Neural cell (in vitro differentiated cells): ENCODE results near the gene VSTM1. TPM values are rescaled to one million over a fixed set of nuclear protein-coding genes. Genes with fewer than 3 reads are reported as not detected.

Source experiments
- H2AFZ ChIP-seq: fragments of 200-600, 300-800 bp; sonication (generic), shearing (Covaris generic); 2 replicates; pipeline ENCODE4 v1.6.0; 2014; ENCODE audit warnings: low read depth, mild to moderate bottlenecking, antibody characterized with exemption, low read length, moderate library complexity
- H3F3A ChIP-seq: fragments of 200-600 bp; shearing (Covaris generic); 2 replicates; pipeline ENCODE4 v1.6.1; 2016; ENCODE audit warnings: mild to moderate bottlenecking, moderate library complexity, mixed read lengths, antibody characterized with exemption, low read length; ENCODE audit not compliant: insufficient read depth, poor library complexity, severe bottlenecking
- H3K27ac ChIP-seq: fragments of 200-600, 300-800 bp; sonication (generic), shearing (Covaris generic); 2 replicates; pipeline ENCODE4 v1.5.1; 2014; ENCODE audit warnings: mild to moderate bottlenecking, low read length, moderate library complexity
- H3K27me3 ChIP-seq: fragments of 300-800, 200-600 bp; sonication (generic), shearing (Covaris generic); 2 replicates; pipeline ENCODE4 v1.6.0; 2014; ENCODE audit warnings: mild to moderate bottlenecking, low read depth, low read length, moderate library complexity; ENCODE audit not compliant: insufficient read depth
- H3K36me3 ChIP-seq: fragments of 300-800, 200-600 bp; sonication (generic), shearing (Covaris generic); 2 replicates; pipeline ENCODE4 v1.5.1; 2014; ENCODE audit warnings: mild to moderate bottlenecking, antibody characterized with exemption, low read length, moderate library complexity; ENCODE audit not compliant: insufficient read depth
- H3K4me2 ChIP-seq: fragments of 300-800, 200-600 bp; sonication (generic), shearing (Covaris generic); 2 replicates; pipeline ENCODE4 v1.6.0; 2014; ENCODE audit warnings: mild to moderate bottlenecking, low read length
- H3K4me3 ChIP-seq: fragments of 300-800, 200-600 bp; sonication (generic), shearing (Covaris generic); 2 replicates; pipeline ENCODE4 v1.5.1; 2014; ENCODE audit warnings: mild to moderate bottlenecking, low read length, moderate library complexity
- H3K79me2 ChIP-seq: fragments of 200-600 bp; shearing (Covaris generic); replicated peaks from 2 replicates; pipeline ENCODE4 v1.6.0; 2014; ENCODE audit warnings: mild to moderate bottlenecking, low read length, moderate library complexity; ENCODE audit not compliant: insufficient read depth
- H3K9ac ChIP-seq: fragments of 300-800, 200-600 bp; sonication (generic), shearing (Covaris generic); 2 replicates; pipeline ENCODE4 v1.6.1; 2016; ENCODE audit warnings: mild to moderate bottlenecking, low read length, mixed read lengths
- H3K9me2 ChIP-seq: fragments of 200-600 bp; shearing (Covaris generic); 2 replicates; pipeline ENCODE4 v1.6.1; 2016; ENCODE audit warnings: mild to moderate bottlenecking, low read length, mixed read lengths; ENCODE audit not compliant: insufficient read depth
- H3K9me3 ChIP-seq: fragments of 200-600, 300-800 bp; sonication (generic), shearing (Covaris generic); 2 replicates; pipeline ENCODE4 v1.6.1; 2016; ENCODE audit warnings: mild to moderate bottlenecking, mixed run types, low read length, moderate library complexity, mixed read lengths
- H4K20me1 ChIP-seq: fragments of 200-600 bp; shearing (Covaris generic); 2 replicates; pipeline ENCODE4 v1.6.1; 2016; ENCODE audit warnings: mild to moderate bottlenecking, mixed run types; ENCODE audit not compliant: insufficient read depth
- CTCF ChIP-seq: fragments of 450-650 bp; IDR thresholded peaks from 2 replicates; pipeline ENCODE4 v1.5.1; 2014; ENCODE audit warnings: antibody characterized with exemption, mild to moderate bottlenecking, moderate library complexity; ENCODE audit not compliant: poor library complexity, severe bottlenecking
- EP300 ChIP-seq: fragments of 450-650 bp; conservative IDR thresholded peaks from 2 replicates; pipeline ENCODE4 v1.6.1; 2014; ENCODE audit warnings: antibody characterized with exemption, mild to moderate bottlenecking, moderate library complexity; ENCODE audit not compliant: poor library complexity, severe bottlenecking
- EZH2 ChIP-seq: fragments of 200-600, 300-800 bp; shearing (Covaris generic), sonication (generic); IDR thresholded peaks from 2 replicates; pipeline ENCODE4 v1.6.1; 2014; ENCODE audit warnings: antibody characterized with exemption, low read length, borderline replicate concordance, mild to moderate bottlenecking; ENCODE audit not compliant: insufficient read depth, poor library complexity, severe bottlenecking
- MXI1 ChIP-seq: fragments of 450-650 bp; conservative IDR thresholded peaks from 2 replicates; pipeline ENCODE4 v1.6.1; 2014; ENCODE audit warnings: antibody characterized with exemption, mild to moderate bottlenecking; ENCODE audit not compliant: poor library complexity, severe bottlenecking
- POLR2AphosphoS5 ChIP-seq: IDR thresholded peaks from 2 replicates; pipeline ENCODE4 v1.6.1; 2012
- RAD21 ChIP-seq: fragments of 450-650 bp; conservative IDR thresholded peaks from 2 replicates; pipeline ENCODE4 v1.6.1; 2014; ENCODE audit warnings: antibody characterized with exemption, mild to moderate bottlenecking, moderate library complexity
- REST ChIP-seq: IDR thresholded peaks from 2 replicates; pipeline ENCODE4 v1.6.1; 2012; ENCODE audit warnings: borderline replicate concordance
- SMC3 ChIP-seq: fragments of 450-650 bp; conservative IDR thresholded peaks from 2 replicates; pipeline ENCODE4 v1.6.1; 2014; ENCODE audit warnings: antibody characterized with exemption, mild to moderate bottlenecking, moderate library complexity; ENCODE audit not compliant: poor library complexity
- TAF1 ChIP-seq: IDR thresholded peaks from 2 replicates; pipeline ENCODE4 v1.6.1; 2012; ENCODE audit warnings: low read depth
- polyA plus RNA-seq: library from polyadenylated mRNA; depleted of rRNA; stranded (reverse); fragments of >200 nt; gene quantifications from 2 replicates; pipeline ENCODE4 v1.2.3, GENCODE V29; 2014

VSTM1 gene
- polyA plus RNA-seq, 1 donor from 2014 or later = not detected

DNA sequence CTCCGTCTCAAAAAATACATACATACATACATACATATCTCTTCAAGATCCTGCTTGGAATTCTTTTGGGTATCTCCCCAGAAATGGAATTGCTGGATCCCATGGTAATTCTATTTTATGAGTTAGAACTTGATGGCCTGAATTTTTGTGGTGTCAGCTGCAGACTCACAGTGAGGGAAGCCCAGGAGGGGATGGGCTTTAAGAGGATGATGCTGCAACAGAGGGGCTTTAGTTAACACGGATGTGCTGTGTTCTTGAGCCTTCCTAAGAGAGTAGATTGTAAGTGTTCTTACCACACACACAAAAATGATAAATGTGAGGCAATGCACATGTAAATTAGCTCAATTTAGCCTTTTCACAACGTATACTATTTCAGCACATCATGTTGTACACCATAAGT lies 40.5 kb downstream of the VSTM1 start:
- Histone ChIP-seq H3K36me3 (no peaks in the 10 kb centered on the region), H4K20me1 (no peaks in the 10 kb centered on the region), H3K79me2 (no peaks in the 10 kb centered on the region), H2AFZ (no peak overlapping the region), H3K27ac (no peak overlapping the region), H3F3A (no peaks in the 10 kb centered on the region), H3K9me2 (no peaks in the 10 kb centered on the region), H3K9ac (peak overlapping the region; percentile 48), H3K4me3 (no peak overlapping the region), H3K27me3 (no peaks in the 10 kb centered on the region), H3K4me2 (no peak overlapping the region), H3K9me3 (no peaks in the 10 kb centered on the region)
- TF ChIP-seq REST (no peak), TAF1 (no peak), EZH2 (no peak), RAD21 (no peak), CTCF (no peak), POLR2AphosphoS5 (no peak), SMC3 (no peak), EP300 (no peak), MXI1 (no peak)

GRCh38 chr19:54021932-54022331 lies 41.8 kb downstream of the VSTM1 start:
- no peaks in the 10 kb centered on the region for H3K27me3 ChIP-seq
- H3F3A ChIP-seq = no peaks in the 10 kb centered on the region
- H3K27ac ChIP-seq = no peak overlapping the region
- H2AFZ ChIP-seq = no peak overlapping the region
- no peaks in the 10 kb centered on the region for H4K20me1 ChIP-seq
- H3K79me2 ChIP-seq = no peaks in the 10 kb centered on the region
- TF ChIP-seq EZH2 (no peak), SMC3 (no peak), MXI1 (no peak), REST (no peak), POLR2AphosphoS5 (no peak), TAF1 (no peak), EP300 (no peak), CTCF (no peak), RAD21 (no peak)
- no peak overlapping the region for H3K4me2 ChIP-seq
- H3K9ac ChIP-seq = no peak overlapping the region
- H3K9me2 ChIP-seq = no peaks in the 10 kb centered on the region
- no peaks in the 10 kb centered on the region for H3K9me3 ChIP-seq
- no peak overlapping the region for H3K4me3 ChIP-seq
- no peaks in the 10 kb centered on the region for H3K36me3 ChIP-seq
